SK-N-SH treated with all-trans-retinoic acid at 6 μM for 48 hours (cell line): ENCODE results near the gene FGD5.

ENCODE experiments used
- ATAC-seq: fragments of 200-7000 bp; cut with Tn5 transposase; 3 replicates; pipeline ENCODE4 v1.9.1; 2020; ENCODE audit warnings: mild to moderate bottlenecking, moderate library complexity
- ARNTL ChIP-seq: fragments of 450-650 bp; formaldehyde crosslinking; IDR thresholded peaks from 2 replicates; pipeline ENCODE4 v1.5.0; 2020; ENCODE audit warnings: low read depth, mild to moderate bottlenecking, moderate library complexity, borderline replicate concordance
- CSDC2 ChIP-seq: fragments of 250-450 bp; sonication (Bioruptor Pico); IDR thresholded peaks from 2 replicates; pipeline ENCODE4 v1.5.0; 2020; ENCODE audit warnings: mild to moderate bottlenecking, moderate library complexity
- GLIS3 ChIP-seq: fragments of 250-450 bp; sonication (Bioruptor Pico); IDR thresholded peaks from 2 replicates; pipeline ENCODE4 v1.5.0; 2020; ENCODE audit warnings: mild to moderate bottlenecking, moderate library complexity
- ISL1 ChIP-seq: fragments of 250-450 bp; sonication (Bioruptor Pico); IDR thresholded peaks from 2 replicates; pipeline ENCODE4 v2.1.2; 2022; ENCODE audit warnings: mild to moderate bottlenecking, moderate library complexity
- OSR1 ChIP-seq: fragments of 250-450 bp; sonication (Bioruptor Pico); IDR thresholded peaks from 2 replicates; pipeline ENCODE4 v1.8.0; 2022; ENCODE audit warnings: moderate library complexity, mild to moderate bottlenecking, inconsistent platforms
- PPARA ChIP-seq: fragments of 250-450 bp; sonication (Bioruptor Pico); IDR thresholded peaks from 2 replicates; pipeline ENCODE4 v1.5.0; 2020; ENCODE audit warnings: mild to moderate bottlenecking, borderline replicate concordance
- RARB ChIP-seq: fragments of 250-450 bp; sonication (Bioruptor Pico); IDR thresholded peaks from 2 replicates; pipeline ENCODE4 v1.8.0; 2021; ENCODE audit warnings: mild to moderate bottlenecking, moderate library complexity
- SNAI2 ChIP-seq: fragments of 250-450 bp; sonication (Bioruptor Pico); IDR thresholded peaks from 2 replicates; pipeline ENCODE4 v1.5.0; 2020; ENCODE audit warnings: mild to moderate bottlenecking, moderate library complexity
- TCF4 ChIP-seq: fragments of 250-450 bp; sonication (Bioruptor Pico); IDR thresholded peaks from 2 replicates; pipeline ENCODE4 v1.8.0; 2021; ENCODE audit warnings: mild to moderate bottlenecking, moderate library complexity, borderline replicate concordance
- TOX ChIP-seq: fragments of 250-450 bp; sonication (Bioruptor Pico); IDR thresholded peaks from 2 replicates; pipeline ENCODE4 v1.8.0; 2021; ENCODE audit warnings: mild to moderate bottlenecking, moderate library complexity, borderline replicate concordance
- ZFP3 ChIP-seq: fragments of 250-450 bp; sonication (Bioruptor Pico); IDR thresholded peaks from 2 replicates; pipeline ENCODE4 v1.5.0; 2020; ENCODE audit warnings: mild to moderate bottlenecking, moderate library complexity
- ZNF565 ChIP-seq: fragments of 450-650 bp; formaldehyde crosslinking; conservative IDR thresholded peaks from 2 replicates; pipeline ENCODE4 v1.5.0; 2020; ENCODE audit warnings: low read depth, mild to moderate bottlenecking, moderate library complexity
- ZNF70 ChIP-seq: fragments of 450-650 bp; formaldehyde crosslinking; IDR thresholded peaks from 2 replicates; pipeline ENCODE4 v1.5.0; 2020; ENCODE audit warnings: mild to moderate bottlenecking, moderate library complexity
- ZNF8 ChIP-seq: fragments of 450-650 bp; formaldehyde crosslinking; IDR thresholded peaks from 2 replicates; pipeline ENCODE4 v1.5.0; 2020; ENCODE audit warnings: mild to moderate bottlenecking, moderate library complexity
- TF ChIP-seq, protein P1 (sequence below): fragments of 250-450 bp; sonication (Bioruptor Pico); IDR thresholded peaks from 2 replicates; pipeline ENCODE4 v1.5.1; 2020; ENCODE audit warnings: low read depth, mild to moderate bottlenecking, moderate library complexity
- TF ChIP-seq, protein P2 (sequence below): fragments of 250-450 bp; sonication (Bioruptor Pico); IDR thresholded peaks from 2 replicates; pipeline ENCODE4 v1.5.1; 2021; ENCODE audit warnings: mild to moderate bottlenecking, moderate library complexity
- TF ChIP-seq, protein P3 (sequence below): fragments of 250-450 bp; sonication (Bioruptor Pico); IDR thresholded peaks from 2 replicates; pipeline ENCODE4 v1.8.0; 2021; ENCODE audit warnings: low read depth, mild to moderate bottlenecking, moderate library complexity, borderline replicate concordance
- TF ChIP-seq, protein P4 (sequence below): fragments of 250-450 bp; sonication (Bioruptor Pico); IDR thresholded peaks from 2 replicates; pipeline ENCODE4 v1.5.0; 2020; ENCODE audit warnings: mild to moderate bottlenecking, moderate library complexity
- TF ChIP-seq, protein P5 (sequence below): fragments of 250-450 bp; sonication (Bioruptor Pico); IDR thresholded peaks from 2 replicates; pipeline ENCODE4 v1.8.0; 2020; ENCODE audit warnings: mild to moderate bottlenecking, moderate library complexity, borderline replicate concordance

FGD5 gene

DNA sequence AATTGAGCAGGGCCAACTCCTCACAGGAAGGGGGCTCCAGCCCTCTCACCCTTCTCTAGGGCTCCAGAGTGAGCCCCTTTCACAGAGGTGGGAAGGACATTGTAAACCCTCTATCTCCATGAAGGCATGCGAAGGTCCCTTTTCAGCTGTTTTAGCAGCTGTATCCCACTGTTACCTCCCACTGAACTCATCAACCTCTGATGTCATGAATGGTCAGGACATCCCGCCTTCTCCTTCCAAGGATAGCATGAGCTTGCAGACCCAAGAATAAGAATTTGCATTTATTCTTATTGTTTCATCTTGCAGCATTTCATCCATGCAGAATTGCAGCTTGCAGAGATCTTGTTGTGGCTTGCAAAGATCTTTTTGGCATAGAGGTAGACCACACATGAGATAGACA is 24.3 kb upstream of the FGD5 start:
- TF ChIP-seq TOX (CRISPR knock-in tag): no peak
- TF ChIP-seq, protein P1, sequence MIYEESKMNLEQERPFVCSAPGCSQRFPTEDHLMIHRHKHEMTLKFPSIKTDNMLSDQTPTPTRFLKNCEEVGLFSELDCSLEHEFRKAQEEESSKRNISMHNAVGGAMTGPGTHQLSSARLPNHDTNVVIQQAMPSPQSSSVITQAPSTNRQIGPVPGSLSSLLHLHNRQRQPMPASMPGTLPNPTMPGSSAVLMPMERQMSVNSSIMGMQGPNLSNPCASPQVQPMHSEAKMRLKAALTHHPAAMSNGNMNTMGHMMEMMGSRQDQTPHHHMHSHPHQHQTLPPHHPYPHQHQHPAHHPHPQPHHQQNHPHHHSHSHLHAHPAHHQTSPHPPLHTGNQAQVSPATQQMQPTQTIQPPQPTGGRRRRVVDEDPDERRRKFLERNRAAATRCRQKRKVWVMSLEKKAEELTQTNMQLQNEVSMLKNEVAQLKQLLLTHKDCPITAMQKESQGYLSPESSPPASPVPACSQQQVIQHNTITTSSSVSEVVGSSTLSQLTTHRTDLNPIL (CRISPR knock-in tag): no peak
- TF ChIP-seq TCF4: no peak
- TF ChIP-seq ZFP3 (CRISPR knock-in tag): no peak
- TF ChIP-seq OSR1: no peak
- TF ChIP-seq, protein P2, sequence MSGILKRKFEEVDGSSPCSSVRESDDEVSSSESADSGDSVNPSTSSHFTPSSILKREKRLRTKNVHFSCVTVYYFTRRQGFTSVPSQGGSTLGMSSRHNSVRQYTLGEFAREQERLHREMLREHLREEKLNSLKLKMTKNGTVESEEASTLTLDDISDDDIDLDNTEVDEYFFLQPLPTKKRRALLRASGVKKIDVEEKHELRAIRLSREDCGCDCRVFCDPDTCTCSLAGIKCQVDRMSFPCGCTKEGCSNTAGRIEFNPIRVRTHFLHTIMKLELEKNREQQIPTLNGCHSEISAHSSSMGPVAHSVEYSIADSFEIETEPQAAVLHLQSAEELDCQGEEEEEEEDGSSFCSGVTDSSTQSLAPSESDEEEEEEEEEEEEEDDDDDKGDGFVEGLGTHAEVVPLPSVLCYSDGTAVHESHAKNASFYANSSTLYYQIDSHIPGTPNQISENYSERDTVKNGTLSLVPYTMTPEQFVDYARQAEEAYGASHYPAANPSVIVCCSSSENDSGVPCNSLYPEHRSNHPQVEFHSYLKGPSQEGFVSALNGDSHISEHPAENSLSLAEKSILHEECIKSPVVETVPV (CRISPR knock-in tag): no peak
- no peak for TF ChIP-seq GLIS3 (CRISPR knock-in tag)
- no peak for TF ChIP-seq CSDC2 (CRISPR knock-in tag)
- no peak for TF ChIP-seq ZNF8 (CRISPR knock-in tag)
- TF ChIP-seq, protein P3, sequence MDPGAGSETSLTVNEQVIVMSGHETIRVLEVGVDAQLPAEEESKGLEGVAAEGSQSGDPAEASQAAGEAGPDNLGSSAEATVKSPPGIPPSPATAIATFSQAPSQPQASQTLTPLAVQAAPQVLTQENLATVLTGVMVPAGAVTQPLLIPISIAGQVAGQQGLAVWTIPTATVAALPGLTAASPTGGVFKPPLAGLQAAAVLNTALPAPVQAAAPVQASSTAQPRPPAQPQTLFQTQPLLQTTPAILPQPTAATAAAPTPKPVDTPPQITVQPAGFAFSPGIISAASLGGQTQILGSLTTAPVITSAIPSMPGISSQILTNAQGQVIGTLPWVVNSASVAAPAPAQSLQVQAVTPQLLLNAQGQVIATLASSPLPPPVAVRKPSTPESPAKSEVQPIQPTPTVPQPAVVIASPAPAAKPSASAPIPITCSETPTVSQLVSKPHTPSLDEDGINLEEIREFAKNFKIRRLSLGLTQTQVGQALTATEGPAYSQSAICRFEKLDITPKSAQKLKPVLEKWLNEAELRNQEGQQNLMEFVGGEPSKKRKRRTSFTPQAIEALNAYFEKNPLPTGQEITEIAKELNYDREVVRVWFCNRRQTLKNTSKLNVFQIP (CRISPR knock-in tag): no peak
- no peak for TF ChIP-seq PPARA (CRISPR knock-in tag)
- no peak for ATAC-seq

DNA sequence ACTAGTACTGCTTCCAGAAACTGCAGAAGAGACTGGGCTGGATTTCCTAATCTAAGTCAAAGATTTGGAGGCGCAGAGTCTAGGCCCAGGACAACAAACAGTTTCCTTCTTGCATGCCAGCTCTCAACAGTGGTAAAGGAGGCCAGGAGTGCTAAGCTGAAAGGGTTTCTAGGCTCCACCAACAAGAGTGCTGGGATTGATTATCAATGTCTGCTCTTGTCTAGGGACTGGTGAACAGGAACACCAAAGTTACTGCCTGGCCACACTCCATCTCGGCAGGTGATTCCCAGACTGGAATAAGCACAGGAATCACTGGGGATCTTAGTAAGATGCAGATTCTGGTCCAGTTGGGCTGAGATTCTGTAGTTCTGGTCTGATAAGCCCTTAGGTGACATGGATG is 22.8 kb upstream of the FGD5 start:
- ATAC-seq: no peak
- no peak for TF ChIP-seq ARNTL (CRISPR knock-in tag)

DNA sequence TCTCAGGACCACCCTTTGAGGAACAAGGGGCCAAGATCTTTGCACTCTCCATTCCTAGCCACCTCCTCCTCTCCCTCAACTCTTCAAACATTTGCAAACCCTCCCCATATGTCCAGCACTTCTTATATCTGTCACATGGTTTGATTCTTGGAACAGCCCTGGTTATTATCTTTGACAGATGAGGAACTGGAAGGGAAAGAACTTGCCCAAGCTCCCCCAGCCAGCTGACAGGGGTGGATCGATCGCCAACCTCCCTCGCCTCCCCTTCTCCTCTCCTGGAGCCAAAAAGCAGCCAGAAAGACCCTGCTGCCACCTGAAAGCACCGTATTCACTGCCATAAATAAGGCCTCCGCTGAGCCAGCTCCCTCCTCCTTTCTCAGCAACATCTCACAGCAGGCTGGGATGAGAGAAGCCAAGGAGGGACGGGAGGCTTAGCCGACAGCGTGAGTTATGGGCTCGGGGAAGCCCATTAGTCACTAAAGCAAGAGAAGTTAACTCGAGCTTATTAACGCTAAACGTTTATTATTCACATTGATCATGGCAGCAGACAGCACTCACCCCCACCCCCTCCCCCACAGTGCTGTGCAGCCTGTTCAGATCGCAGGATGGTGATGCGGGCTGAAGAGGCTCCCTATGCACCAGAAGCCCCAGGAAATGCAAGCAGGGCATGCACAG is 22.2 kb upstream of the FGD5 start:
- ATAC-seq: no peak
- TF ChIP-seq, protein P2 (CRISPR knock-in tag): no peak
- TF ChIP-seq ARNTL (CRISPR knock-in tag) (no peak), RARB (no peak), ZNF8 (CRISPR knock-in tag) (no peak), TOX (CRISPR knock-in tag) (no peak), ISL1 (CRISPR knock-in tag) (no peak), OSR1 (no peak), CSDC2 (CRISPR knock-in tag) (no peak), ZNF70 (CRISPR knock-in tag) (no peak), ZFP3 (CRISPR knock-in tag) (no peak), GLIS3 (CRISPR knock-in tag) (no peak), PPARA (CRISPR knock-in tag) (no peak), ZNF565 (CRISPR knock-in tag) (no peak), SNAI2 (CRISPR knock-in tag) (no peak)
- TF ChIP-seq, protein P4, sequence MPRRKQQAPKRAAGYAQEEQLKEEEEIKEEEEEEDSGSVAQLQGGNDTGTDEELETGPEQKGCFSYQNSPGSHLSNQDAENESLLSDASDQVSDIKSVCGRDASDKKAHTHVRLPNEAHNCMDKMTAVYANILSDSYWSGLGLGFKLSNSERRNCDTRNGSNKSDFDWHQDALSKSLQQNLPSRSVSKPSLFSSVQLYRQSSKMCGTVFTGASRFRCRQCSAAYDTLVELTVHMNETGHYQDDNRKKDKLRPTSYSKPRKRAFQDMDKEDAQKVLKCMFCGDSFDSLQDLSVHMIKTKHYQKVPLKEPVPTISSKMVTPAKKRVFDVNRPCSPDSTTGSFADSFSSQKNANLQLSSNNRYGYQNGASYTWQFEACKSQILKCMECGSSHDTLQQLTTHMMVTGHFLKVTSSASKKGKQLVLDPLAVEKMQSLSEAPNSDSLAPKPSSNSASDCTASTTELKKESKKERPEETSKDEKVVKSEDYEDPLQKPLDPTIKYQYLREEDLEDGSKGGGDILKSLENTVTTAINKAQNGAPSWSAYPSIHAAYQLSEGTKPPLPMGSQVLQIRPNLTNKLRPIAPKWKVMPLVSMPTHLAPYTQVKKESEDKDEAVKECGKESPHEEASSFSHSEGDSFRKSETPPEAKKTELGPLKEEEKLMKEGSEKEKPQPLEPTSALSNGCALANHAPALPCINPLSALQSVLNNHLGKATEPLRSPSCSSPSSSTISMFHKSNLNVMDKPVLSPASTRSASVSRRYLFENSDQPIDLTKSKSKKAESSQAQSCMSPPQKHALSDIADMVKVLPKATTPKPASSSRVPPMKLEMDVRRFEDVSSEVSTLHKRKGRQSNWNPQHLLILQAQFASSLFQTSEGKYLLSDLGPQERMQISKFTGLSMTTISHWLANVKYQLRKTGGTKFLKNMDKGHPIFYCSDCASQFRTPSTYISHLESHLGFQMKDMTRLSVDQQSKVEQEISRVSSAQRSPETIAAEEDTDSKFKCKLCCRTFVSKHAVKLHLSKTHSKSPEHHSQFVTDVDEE (CRISPR knock-in tag): no peak
- TF ChIP-seq, protein P3 (CRISPR knock-in tag): no peak
- TF ChIP-seq, protein P5, sequence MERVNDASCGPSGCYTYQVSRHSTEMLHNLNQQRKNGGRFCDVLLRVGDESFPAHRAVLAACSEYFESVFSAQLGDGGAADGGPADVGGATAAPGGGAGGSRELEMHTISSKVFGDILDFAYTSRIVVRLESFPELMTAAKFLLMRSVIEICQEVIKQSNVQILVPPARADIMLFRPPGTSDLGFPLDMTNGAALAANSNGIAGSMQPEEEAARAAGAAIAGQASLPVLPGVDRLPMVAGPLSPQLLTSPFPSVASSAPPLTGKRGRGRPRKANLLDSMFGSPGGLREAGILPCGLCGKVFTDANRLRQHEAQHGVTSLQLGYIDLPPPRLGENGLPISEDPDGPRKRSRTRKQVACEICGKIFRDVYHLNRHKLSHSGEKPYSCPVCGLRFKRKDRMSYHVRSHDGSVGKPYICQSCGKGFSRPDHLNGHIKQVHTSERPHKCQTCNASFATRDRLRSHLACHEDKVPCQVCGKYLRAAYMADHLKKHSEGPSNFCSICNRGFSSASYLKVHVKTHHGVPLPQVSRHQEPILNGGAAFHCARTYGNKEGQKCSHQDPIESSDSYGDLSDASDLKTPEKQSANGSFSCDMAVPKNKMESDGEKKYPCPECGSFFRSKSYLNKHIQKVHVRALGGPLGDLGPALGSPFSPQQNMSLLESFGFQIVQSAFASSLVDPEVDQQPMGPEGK (CRISPR knock-in tag): no peak
- TF ChIP-seq, all 23 proteins: peak for 0
